CD4-positive, alpha-beta memory T cell (primary cell): ENCODE measurements around the gene DISP3. TPM values are rescaled to one million over a fixed set of nuclear protein-coding genes. Genes with fewer than 3 reads are reported as not detected.
A peak's percentile ranks its signal among the peaks of the same experiment; 100 is the strongest.

Source experiments
- CTCF ChIA-PET: fragments of 350-600 bp; sonication (Branson Sonifier 250); formaldehyde crosslinking; loops from one replicate; lab custom pipeline; 2021; ENCODE audit warnings: inconsistent platforms; ENCODE audit not compliant: partially characterized antibody; lab: Charles Lee
- POLR2A ChIA-PET: fragments of 350-600 bp; sonication (Branson Sonifier 250); formaldehyde crosslinking; loops from one replicate; lab custom pipeline; 2021; ENCODE audit not compliant: partially characterized antibody; lab: Charles Lee
- DNase-seq, 5 donors: peaks; one replicate each; pipeline versions ENCODE4 v3.0.0 to v3.0.0-alpha.2; 2020 to 2022; ENCODE audit warnings: mixed read lengths in 1 of 5
- H3K27ac ChIP-seq: one replicate; pipeline ENCODE4 v1.7.0; 2013; ENCODE audit warnings: low read depth, low read length
- H3K27me3 ChIP-seq: 2 replicates; pipeline ENCODE4 v1.7.0; 2013; ENCODE audit warnings: mild to moderate bottlenecking, low read length, moderate library complexity; ENCODE audit not compliant: insufficient read depth
- H3K36me3 ChIP-seq: 2 replicates; pipeline ENCODE4 v1.7.0; 2013; ENCODE audit warnings: mild to moderate bottlenecking, low read length, moderate library complexity; ENCODE audit not compliant: insufficient read depth
- H3K4me1 ChIP-seq: 2 replicates; pipeline ENCODE4 v1.7.0; 2013; ENCODE audit warnings: mild to moderate bottlenecking, low read length, moderate library complexity; ENCODE audit not compliant: insufficient read depth
- H3K4me3 ChIP-seq, 2 donors: one replicate each; pipeline ENCODE4 v1.7.0; 2013; ENCODE audit warnings: low read length in 2 of 2, mild to moderate bottlenecking in 1 of 2
- H3K9me3 ChIP-seq, 2 donors: one replicate each; pipeline ENCODE4 v1.7.0; 2013; ENCODE audit warnings: low read length in 2 of 2, control low read depth in 1 of 2; ENCODE audit not compliant: control insufficient read depth in 1 of 2
- H3K27ac Mint-ChIP-seq, 7 donors: one replicate each; pipeline ENCODE4 v1.8.0; 2020 to 2021; ENCODE audit warnings: mixed read lengths in 7 of 7, mild to moderate bottlenecking in 6 of 7, inconsistent platforms in 3 of 7, moderate library complexity in 3 of 7
- H3K27me3 Mint-ChIP-seq, 2 donors: one replicate each; pipeline ENCODE4 v1.8.0; 2020 to 2021; ENCODE audit warnings: mixed read lengths in 2 of 2
- H3K36me3 Mint-ChIP-seq, 2 donors: one replicate each; pipeline ENCODE4 v1.8.0; 2020 to 2021; ENCODE audit warnings: mixed read lengths in 2 of 2, inconsistent platforms in 1 of 2, mild to moderate bottlenecking in 1 of 2
- H3K4me1 Mint-ChIP-seq, 4 donors: one replicate each; pipeline ENCODE4 v1.8.0; 2020 to 2021; ENCODE audit warnings: mixed read lengths in 4 of 4, mild to moderate bottlenecking in 1 of 4
- H3K4me3 Mint-ChIP-seq, 8 donors: one replicate each; pipeline ENCODE4 v1.8.0; 2020 to 2021; ENCODE audit warnings: mixed read lengths in 8 of 8, mild to moderate bottlenecking in 7 of 8, moderate library complexity in 6 of 8, inconsistent platforms in 3 of 8
- H3K9me3 Mint-ChIP-seq, 8 donors: one replicate each; pipeline ENCODE4 v1.8.0; 2020 to 2021; ENCODE audit warnings: mixed read lengths in 8 of 8, mild to moderate bottlenecking in 5 of 8, inconsistent platforms in 3 of 8, moderate library complexity in 1 of 8
- intact Hi-C: fragments of 100-400 bp; cut with micrococcal nuclease; formaldehyde crosslinking; loops from one replicate; pipeline ENCODE4 v1.15.1; 2023
- polyA plus RNA-seq, 2 donors: library from polyadenylated mRNA; unstranded; fragments of 300-500 nt; fragmentation: Illumina TruSeq; gene quantifications; one replicate each; pipeline ENCODE4 v1.2.3, GENCODE V29; 2021
- total RNA-seq, 2 experiments: library from RNA; stranded (reverse); gene quantifications; one replicate each; pipeline ENCODE4 v1.2.3, GENCODE V29; 2021

The DISP3 gene
- total and polyA plus RNA-seq, 4 experiments from 2014 or later = 0.11 to 0.61 (median 0.42) TPM; not detected in 1

DNA sequence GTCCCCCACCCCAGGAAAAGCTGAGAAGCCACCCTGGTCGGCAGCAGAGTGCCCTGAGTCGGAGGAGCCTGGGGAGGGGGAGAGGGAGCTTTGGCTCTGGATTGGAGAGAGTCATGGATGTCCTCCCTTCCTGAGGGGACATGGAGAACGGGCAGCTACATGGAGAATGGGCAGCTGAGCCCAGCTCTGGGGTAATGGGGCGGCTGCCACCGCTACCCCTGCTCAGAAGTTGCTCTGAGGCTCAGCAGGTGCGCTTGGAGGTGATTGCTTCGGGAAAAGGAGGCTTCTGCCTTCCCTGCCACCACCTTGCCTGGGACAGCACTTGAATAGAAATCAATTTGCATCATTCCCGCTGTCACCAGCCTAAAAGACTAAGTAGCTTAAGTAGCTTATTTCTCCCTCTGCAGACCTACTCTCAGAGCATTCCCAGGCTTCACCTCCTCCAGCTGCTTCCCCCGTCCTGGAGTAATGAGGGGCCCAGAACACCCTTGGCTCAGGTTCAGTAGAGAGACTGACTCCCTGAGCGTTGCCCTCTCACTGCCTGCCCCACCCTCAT, 8.3 kb downstream of the DISP3 start:
- H3K4me3 Mint-ChIP-seq = no peak overlapping the region
- no peaks in the 10 kb centered on the region for H3K9me3 Mint-ChIP-seq
- no peaks in the 10 kb centered on the region for H3K4me1 ChIP-seq
- no peak for DNase-seq
- intact Hi-C loops = no loop called here
- no peaks in the 10 kb centered on the region for H3K27me3 ChIP-seq
- no peak overlapping the region for H3K27ac ChIP-seq
- peak overlapping the region in 2 of 7 donors; percentile 13 to 29 for H3K27ac Mint-ChIP-seq
- ChIA-PET POLR2A (no interaction called here), CTCF (no interaction called here)
- H3K9me3 ChIP-seq = no peaks in the 10 kb centered on the region
- no peaks in the 10 kb centered on the region for H3K36me3 ChIP-seq
- H3K27me3 Mint-ChIP-seq = peaks cover 6 to 29% of the 10 kb centered on the region in 2 donors
- H3K36me3 Mint-ChIP-seq = no peaks in the 10 kb centered on the region
- H3K4me1 Mint-ChIP-seq = no peaks in the 10 kb centered on the region
- no peak overlapping the region for H3K4me3 ChIP-seq

GRCh38 chr1:11488201-11488770, 9.3 kb downstream of the DISP3 start:
- ChIA-PET POLR2A (interaction anchor here (0.6 kb wide), 1 partner anchor 10 kb away, joined by 4 read pairs; no protein-coding TSS in a partner anchor), CTCF (no interaction called here)
- H3K4me1 Mint-ChIP-seq = no peaks in the 10 kb centered on the region
- peaks cover 6 to 25% of the 10 kb centered on the region in 2 donors for H3K27me3 Mint-ChIP-seq
- no peak for DNase-seq
- Histone ChIP-seq H3K4me1 (no peaks in the 10 kb centered on the region), H3K4me3 (no peak overlapping the region), H3K9me3 (no peaks in the 10 kb centered on the region), H3K27me3 (no peaks in the 10 kb centered on the region), H3K36me3 (no peaks in the 10 kb centered on the region), H3K27ac (no peak overlapping the region)
- H3K4me3 Mint-ChIP-seq = no peak overlapping the region
- peaks cover 0 to 4% (median 0%) of the 10 kb centered on the region in 8 donors for H3K9me3 Mint-ChIP-seq
- H3K36me3 Mint-ChIP-seq = no peaks in the 10 kb centered on the region
- intact Hi-C loops = no loop called here
- H3K27ac Mint-ChIP-seq = no peak overlapping the region

GRCh38 chr1:11488966-11489625, 10.1 kb downstream of the DISP3 start:
- CTCF ChIA-PET = no interaction called here
- intact Hi-C loops = no loop called here
- Mint-ChIP-seq H3K27ac (no peak overlapping the region), H3K4me3 (no peak overlapping the region), H3K36me3 (no peaks in the 10 kb centered on the region), H3K4me1 (no peaks in the 10 kb centered on the region), H3K9me3 (peaks cover 0 to 5% (median 2%) of the 10 kb centered on the region in 8 donors), H3K27me3 (peaks cover 6 to 23% of the 10 kb centered on the region in 2 donors)
- H3K4me1 ChIP-seq = no peaks in the 10 kb centered on the region
- POLR2A ChIA-PET = no interaction called here
- H3K27ac ChIP-seq = no peak overlapping the region
- no peaks in the 10 kb centered on the region for H3K27me3 ChIP-seq
- H3K4me3 ChIP-seq = no peak overlapping the region
- H3K36me3 ChIP-seq = no peaks in the 10 kb centered on the region
- no peak for DNase-seq
- no peaks in the 10 kb centered on the region for H3K9me3 ChIP-seq

DNA sequence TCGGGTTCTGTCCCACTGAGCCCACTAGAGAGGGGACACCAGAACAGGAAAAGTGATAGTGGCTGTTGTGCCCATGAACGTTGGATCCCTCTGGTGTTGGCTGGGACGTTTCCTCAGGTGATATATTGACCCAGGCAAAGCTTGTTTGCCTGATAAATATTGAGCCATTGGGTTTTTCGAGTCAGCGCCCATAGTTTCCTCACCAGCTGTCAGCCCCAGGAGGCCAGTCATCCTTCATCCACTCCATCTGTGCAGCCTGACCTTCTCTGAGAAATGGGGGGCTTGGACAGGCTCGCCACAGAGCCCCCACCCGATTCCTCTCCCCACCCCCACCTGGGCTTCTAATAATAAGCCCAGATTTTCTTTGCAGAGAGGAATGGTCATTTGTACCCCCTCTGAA, 13.3 kb downstream of the DISP3 start:
- Histone ChIP-seq H3K9me3 (no peaks in the 10 kb centered on the region), H3K4me3 (no peak overlapping the region), H3K27me3 (no peaks in the 10 kb centered on the region), H3K4me1 (no peaks in the 10 kb centered on the region), H3K27ac (no peak overlapping the region), H3K36me3 (no peaks in the 10 kb centered on the region)
- H3K9me3 Mint-ChIP-seq = peaks cover 0 to 5% (median 2%) of the 10 kb centered on the region in 8 donors
- no peak overlapping the region for H3K4me3 Mint-ChIP-seq
- no peak overlapping the region for H3K27ac Mint-ChIP-seq
- H3K36me3 Mint-ChIP-seq = no peaks in the 10 kb centered on the region
- no peaks in the 10 kb centered on the region for H3K4me1 Mint-ChIP-seq
- intact Hi-C loops = no loop called here
- ChIA-PET CTCF (no interaction called here), POLR2A (interaction anchor here (0.6 kb wide), 1 partner anchor 164 kb away, joined by 3 read pairs; no protein-coding TSS in a partner anchor)
- H3K27me3 Mint-ChIP-seq = peaks cover 3 to 6% of the 10 kb centered on the region in 2 donors
- DNase-seq = no peak

- peaks cover 4 to 12% of the 10 kb centered on the region in 2 donors for H3K27me3 Mint-ChIP-seq
- no peaks in the 10 kb centered on the region for H3K36me3 Mint-ChIP-seq
- CTCF ChIA-PET = no interaction called here
- H3K27me3 ChIP-seq = no peaks in the 10 kb centered on the region
- H3K4me1 Mint-ChIP-seq = no peaks in the 10 kb centered on the region
- DNase-seq = no peak
- H3K27ac ChIP-seq = no peak overlapping the region
- no peaks in the 10 kb centered on the region for H3K36me3 ChIP-seq
- peaks cover 0 to 5% (median 2%) of the 10 kb centered on the region in 8 donors for H3K9me3 Mint-ChIP-seq
- no peak overlapping the region for H3K4me3 Mint-ChIP-seq
- no peak overlapping the region for H3K27ac Mint-ChIP-seq
- POLR2A ChIA-PET = no interaction called here
- H3K4me3 ChIP-seq = no peak overlapping the region
- no peaks in the 10 kb centered on the region for H3K9me3 ChIP-seq
- no peaks in the 10 kb centered on the region for H3K4me1 ChIP-seq
- intact Hi-C loops = no loop called here
These were observed 15.2 kb downstream of the DISP3 start for GRCh38 chr1:11493972-11494655.

DNA sequence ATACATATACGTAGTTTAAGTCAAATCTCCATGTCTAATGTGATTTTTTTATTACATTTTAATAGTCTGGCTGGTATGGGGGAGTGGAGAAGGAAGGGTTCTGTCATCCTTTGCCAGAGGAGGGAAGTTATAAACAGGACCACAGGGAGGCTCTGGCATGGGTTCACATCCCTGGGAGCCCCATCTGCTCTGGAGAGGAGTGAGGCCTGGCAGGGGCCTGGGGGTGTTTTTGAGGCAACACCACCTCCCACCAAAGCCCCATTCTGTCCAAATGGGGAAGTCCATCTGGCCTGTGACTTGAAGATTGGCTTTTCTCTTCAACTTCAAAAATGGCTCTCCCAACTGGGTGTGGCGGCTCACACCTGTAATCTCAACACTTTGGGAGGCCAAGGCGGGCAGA, 15.8 kb downstream of the DISP3 start:
- CTCF ChIA-PET = no interaction called here
- H3K27me3 Mint-ChIP-seq = peaks cover 2 to 9% of the 10 kb centered on the region in 2 donors
- intact Hi-C loops = no loop called here

GRCh38 chr1:11495579-11495978, 16.6 kb downstream of the DISP3 start:
- H3K27me3 Mint-ChIP-seq = peaks cover 4 to 9% of the 10 kb centered on the region in 2 donors
- H3K4me3 Mint-ChIP-seq = peak overlapping the region in 1 of 8 donors; percentile 13
- H3K4me3 ChIP-seq = no peak overlapping the region
- CTCF ChIA-PET = no interaction called here
- no peaks in the 10 kb centered on the region for H3K4me1 ChIP-seq
- H3K36me3 ChIP-seq = no peaks in the 10 kb centered on the region
- H3K4me1 Mint-ChIP-seq = no peaks in the 10 kb centered on the region
- no peak overlapping the region for H3K27ac ChIP-seq
- H3K27me3 ChIP-seq = no peaks in the 10 kb centered on the region
- POLR2A ChIA-PET = no interaction called here
- no peaks in the 10 kb centered on the region for H3K9me3 ChIP-seq
- peaks cover 0 to 7% (median 2%) of the 10 kb centered on the region in 8 donors for H3K9me3 Mint-ChIP-seq
- intact Hi-C loops = no loop called here
- no peak for DNase-seq
- no peak overlapping the region for H3K27ac Mint-ChIP-seq
- H3K36me3 Mint-ChIP-seq = no peaks in the 10 kb centered on the region

More for the DNA sequence above, 15.8 kb downstream of the DISP3 start:
- Histone ChIP-seq H3K36me3 (no peaks in the 10 kb centered on the region), H3K27me3 (no peaks in the 10 kb centered on the region), H3K4me1 (no peaks in the 10 kb centered on the region), H3K9me3 (no peaks in the 10 kb centered on the region), H3K4me3 (no peak overlapping the region), H3K27ac (no peak overlapping the region)
- Mint-ChIP-seq H3K9me3 (peaks cover 0 to 5% (median 2%) of the 10 kb centered on the region in 8 donors), H3K4me3 (no peak overlapping the region), H3K4me1 (no peaks in the 10 kb centered on the region), H3K36me3 (no peaks in the 10 kb centered on the region), H3K27ac (no peak overlapping the region)
- POLR2A ChIA-PET = no interaction called here
- DNase-seq = no peak
